ENCODE results near the gene PPP1R14B. TPM values are rescaled to one million over a fixed set of nuclear protein-coding genes. Genes with fewer than 3 reads are reported as not detected.

The PPP1R14B gene
- polyA plus RNA-seq, 3 donors: 52.9 to 73.6 (median 68.0) TPM

DNA sequence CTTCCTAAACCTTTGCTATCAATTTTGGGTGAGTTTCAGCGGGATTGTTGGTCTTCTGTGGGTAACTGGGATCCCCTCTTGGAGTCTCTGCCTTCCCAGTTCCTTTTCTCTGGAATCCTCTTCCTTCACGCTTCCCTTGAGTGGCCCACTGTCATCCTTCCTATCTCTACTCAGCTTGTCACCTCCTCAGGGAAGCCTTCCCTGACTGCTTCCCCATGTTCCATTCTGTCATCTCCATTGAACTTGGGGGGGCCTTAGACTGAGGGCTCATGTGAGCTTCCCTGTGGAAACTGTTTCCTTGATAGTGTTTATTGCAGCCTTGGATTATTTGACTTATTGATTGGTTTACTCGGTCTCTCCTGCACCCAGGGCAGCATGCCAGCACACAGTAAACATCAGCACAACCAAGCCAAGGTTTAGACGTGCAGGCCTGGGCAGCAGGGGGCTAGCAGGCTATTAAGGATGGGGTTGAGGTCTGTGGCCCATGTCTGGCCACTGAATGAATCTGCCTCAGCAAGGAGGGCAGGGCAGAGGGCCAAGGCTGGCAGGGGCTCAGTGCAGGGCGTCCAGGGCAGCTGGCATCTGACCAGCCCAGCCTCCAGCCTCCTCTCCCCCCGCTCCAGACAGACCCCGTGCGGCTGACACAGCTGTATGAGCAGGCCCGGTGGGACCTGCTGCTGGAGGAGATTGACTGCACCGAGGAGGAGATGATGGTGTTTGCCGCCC lies 28.0 kb downstream of the PPP1R14B start:
- no peak for DNase-seq (ENCODE audit: low read depth in 3 of 3, low spot score in 2 of 3)

DNA sequence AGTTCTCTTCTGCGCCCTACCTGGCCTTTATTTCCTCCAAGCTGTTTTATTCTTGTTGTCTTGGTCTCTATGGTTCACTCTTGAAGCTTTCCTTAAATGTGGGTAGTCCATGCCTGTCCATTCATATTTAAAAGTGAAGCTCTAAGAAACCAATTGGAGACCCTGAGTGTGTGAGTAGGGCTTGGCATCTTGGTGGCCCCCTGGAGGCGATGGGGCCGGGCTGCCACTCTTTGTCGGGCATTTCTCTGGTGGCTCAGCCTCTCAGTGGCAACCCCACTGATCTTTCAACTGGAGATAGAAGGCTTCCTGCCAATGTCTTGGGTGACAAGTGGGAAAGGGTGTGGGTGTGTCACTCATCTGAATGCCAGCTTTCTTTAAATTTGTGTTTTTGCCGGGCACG lies 29.9 kb downstream of the PPP1R14B start:
- no peak for DNase-seq (ENCODE audit: low read depth in 3 of 3, low spot score in 2 of 3)

DNA sequence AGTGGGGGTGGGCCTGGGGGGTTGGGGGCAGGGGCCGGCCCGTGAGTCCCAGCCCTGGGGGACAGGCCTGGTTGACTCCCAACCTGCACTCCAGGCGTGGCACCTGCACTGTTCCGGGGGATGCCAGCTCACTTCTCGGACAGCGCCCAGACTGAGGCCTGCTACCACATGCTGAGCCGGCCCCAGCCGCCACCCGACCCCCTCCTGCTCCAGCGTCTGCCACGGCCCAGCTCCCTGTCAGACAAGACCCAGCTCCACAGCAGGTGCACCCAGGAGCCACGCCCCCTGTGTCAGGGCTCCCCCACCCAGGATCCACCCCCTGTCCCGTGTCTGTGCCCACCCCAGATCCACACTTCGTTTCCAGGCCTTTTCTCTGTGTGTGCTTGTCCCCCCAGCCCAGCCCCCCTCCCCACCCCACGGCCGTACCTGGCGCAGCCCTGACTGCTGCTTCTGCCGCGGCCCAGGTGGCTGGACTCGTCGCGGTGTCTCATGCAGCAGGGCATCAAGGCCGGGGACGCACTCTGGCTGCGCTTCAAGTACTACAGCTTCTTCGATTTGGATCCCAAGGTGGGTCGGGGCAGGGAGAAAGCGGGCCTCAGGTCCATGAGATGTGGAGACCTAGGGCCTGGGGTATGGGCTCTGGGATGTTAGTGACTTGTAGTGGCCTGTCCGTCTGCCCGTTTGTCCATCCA lies 35.4 kb downstream of the PPP1R14B start:
- no peak for DNase-seq (ENCODE audit: low read depth in 3 of 3, low spot score in 2 of 3)

DNA sequence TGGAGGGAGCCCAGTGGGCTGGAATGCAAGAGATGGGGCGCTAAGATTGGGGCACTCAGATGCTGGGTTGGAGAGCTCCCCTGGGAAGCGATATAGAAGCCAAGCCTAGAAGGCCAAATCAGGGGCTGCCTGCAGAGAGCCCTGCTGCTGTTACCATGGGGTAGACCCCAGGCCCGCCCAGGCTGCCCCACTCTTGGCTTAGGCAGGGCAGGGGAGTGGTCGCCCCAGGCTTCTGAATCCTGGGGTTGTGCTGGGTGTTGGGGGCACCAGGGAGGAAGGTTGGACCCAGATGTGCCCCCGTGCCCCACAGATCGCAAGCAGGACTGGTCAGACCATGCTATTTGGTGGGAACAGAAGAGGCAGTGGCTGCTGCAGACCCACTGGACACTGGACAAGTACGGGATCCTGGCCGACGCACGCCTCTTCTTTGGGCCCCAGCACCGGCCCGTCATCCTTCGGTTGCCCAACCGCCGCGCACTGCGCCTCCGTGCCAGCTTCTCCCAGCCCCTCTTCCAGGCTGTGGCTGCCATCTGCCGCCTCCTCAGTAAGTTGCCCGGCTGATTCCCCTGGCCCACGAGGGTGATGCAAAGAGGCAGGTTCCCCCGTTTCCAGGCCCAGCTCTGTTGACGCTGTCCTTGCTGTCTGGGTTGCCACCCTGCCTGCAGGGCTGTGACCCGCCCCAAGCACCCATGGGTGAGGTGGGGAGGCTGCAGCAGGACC lies 36.3 kb downstream of the PPP1R14B start:
- no peak for DNase-seq (ENCODE audit: low read depth in 3 of 3, low spot score in 2 of 3)

DNA sequence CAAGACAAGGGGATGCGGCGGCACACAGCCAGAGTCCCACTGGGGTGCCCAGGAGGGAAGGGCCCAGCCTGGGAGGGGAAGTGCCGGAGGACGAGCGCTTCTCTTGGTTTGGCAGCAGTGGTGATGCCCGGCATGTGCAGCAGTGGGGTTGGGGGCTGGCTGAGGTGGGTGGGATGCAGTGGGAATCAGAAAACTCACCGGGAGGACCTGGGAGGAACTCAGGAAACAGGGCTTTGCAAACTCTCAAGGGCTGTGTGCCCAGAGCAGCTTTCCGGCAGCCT lies 37.2 kb downstream of the PPP1R14B start:
- no peak for DNase-seq (ENCODE audit: low read depth in 3 of 3, low spot score in 2 of 3)

DNA sequence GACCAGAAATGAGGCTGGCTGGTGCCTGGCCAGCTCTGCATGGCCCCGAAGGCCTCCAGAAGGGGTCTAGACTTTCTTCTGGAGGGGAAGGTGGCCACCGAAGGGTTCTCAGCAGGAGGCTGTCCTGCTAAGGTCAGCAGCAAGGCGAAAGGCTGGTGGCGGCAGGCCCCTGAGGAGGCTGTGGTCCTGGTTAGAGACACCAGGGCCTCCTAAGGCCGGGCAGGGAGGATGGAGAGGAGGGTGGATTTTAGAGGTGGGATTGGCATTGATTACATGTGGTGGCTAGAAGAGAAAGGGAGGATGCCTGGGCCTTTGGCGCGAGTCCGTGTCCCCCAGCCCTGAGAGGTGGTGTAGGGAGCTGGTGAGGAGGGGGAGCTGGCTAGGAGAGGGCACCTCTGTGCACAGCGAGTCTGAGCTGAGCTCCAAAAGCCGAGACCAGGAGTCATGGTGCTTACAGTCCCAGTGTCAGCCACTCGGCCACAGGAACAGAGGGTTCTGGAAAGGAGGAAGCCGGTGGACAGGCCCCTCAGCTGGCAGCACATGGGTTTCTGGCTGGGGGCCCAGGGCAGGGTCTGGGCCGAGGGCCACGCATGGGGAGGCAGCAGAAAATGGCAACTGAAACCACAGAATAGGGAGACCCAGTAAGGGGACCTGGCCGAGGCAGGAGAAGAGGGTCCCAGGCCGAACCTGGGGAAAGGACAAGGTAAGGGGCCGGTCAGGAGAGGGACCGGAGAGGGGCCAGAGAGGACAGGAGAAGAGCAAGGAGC lies 37.8 kb downstream of the PPP1R14B start:
- no peak for DNase-seq (ENCODE audit: low read depth in 3 of 3, low spot score in 2 of 3)

DNA sequence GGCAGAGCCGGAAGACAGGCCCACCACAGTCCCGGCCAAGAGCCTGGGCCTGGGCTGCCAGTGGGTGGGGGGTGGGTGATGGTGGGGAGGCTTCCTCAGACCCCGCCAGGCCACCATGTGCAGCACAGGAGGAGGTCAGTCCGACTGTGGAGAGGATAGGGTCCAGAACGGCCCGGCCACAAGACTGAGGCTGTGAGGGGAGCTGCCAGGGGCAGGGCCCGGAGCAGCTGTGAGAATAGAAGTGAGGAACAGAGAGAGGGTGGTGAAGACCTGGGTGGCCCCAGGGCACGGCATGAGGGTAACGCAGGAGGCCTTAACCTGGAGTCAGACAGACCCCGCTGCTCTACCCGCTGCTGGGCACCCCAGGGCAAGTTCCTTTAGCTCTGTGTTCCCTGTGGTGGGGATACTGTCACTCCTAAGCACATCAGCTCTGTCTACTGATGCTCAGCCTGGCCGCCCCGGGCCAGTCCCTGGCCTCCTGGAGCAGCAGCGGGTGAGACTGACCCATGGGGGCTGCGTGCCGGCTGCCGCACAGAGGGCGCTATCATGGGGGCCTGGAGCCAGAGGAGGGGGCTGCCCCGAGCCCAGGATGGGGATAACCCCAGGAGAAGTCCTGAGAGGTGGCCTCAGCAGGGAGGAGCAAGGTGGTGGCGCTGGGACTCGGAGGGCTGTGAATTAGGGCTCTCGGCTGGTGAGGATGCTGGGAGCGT lies 38.5 kb downstream of the PPP1R14B start:
- DNase-seq (ENCODE audit: low read depth in 3 of 3, low spot score in 2 of 3): no peak

DNA sequence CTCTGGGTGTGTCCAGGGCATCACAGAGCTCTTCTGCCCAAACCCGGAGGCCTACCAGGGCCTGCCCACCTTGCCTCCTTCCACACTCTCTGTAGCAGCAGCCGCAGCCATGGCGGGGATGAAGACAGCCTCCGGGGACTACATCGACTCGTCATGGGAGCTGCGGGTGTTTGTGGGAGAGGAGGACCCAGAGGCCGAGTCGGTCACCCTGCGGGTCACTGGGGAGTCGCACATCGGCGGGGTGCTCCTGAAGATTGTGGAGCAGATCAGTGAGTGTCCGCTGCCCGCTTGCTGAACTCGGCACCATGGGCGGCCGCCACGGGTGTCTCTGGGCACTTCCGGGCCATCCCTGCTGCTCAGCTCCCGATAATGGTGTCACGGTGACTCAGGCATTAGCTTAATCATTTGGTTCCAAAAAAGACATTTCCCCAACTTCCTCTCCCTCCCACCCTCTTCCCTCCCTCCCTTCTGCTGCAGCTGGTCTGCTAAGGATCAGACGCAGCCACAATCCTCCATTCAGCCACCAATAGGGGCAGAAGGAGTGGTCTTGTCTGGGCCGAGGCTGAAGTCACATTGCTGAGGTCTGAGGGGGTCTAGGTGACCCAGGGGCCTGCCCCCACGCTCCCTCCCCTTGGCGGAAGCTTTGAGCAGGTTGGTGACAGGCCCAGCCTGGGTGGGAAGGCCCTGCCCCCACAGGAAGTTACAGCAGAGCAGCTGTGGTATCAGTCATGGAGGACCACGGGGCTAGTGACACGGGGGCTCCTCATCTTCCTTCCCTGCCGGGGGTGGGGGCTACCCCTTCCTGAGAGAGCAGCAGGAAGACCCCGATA lies 39.3 kb downstream of the PPP1R14B start:
- DNase-seq (ENCODE audit: low read depth in 3 of 3, low spot score in 2 of 3): no peak

DNA sequence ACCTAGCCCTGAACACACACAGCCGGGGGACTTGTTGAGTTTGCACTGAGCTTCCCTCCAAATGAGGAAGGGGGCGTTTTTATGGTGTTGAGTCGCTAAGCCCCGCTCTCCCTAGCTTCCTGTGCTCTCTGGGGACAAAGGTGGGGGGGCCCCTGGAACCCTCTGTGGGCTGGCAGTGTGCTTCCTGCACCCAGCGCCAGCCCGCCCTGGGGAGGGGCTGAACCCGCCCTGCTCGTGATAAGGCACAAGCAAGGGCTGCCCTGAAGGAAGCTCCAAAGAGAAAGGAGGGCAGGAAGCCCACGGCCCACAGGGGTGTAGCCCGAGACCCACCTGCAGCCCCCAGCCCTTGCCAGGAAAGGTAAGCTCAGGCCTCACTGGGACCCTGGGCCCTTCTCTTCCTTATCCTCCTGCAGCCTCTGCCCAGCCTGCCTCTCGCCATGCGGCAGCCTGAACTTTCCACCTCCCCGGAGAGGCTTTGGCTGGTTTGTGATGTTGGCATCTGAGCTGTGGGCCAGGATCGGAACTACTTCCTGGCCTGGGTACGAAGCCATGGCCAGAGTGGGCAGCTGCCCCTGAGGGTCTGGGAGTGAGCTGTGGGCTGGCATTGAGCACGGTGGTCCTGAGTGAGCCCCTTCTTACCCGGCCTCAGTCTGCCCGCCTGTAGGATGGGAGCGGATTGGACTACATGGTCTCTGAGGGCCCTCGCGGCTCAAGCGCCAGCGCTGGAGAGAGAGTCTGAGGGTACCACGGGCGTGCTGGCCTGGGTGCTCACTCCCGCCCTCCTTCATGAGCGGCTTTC lies 40.1 kb downstream of the PPP1R14B start, which contains the start of gene FERMT3:
Gene FERMT3 (plus strand): TSS at position 265 of the 799 bp plus-strand sequence. CDS start 644 bp downstream, outside the sequence.
- no peak for DNase-seq (ENCODE audit: low read depth in 3 of 3, low spot score in 2 of 3)

DNA sequence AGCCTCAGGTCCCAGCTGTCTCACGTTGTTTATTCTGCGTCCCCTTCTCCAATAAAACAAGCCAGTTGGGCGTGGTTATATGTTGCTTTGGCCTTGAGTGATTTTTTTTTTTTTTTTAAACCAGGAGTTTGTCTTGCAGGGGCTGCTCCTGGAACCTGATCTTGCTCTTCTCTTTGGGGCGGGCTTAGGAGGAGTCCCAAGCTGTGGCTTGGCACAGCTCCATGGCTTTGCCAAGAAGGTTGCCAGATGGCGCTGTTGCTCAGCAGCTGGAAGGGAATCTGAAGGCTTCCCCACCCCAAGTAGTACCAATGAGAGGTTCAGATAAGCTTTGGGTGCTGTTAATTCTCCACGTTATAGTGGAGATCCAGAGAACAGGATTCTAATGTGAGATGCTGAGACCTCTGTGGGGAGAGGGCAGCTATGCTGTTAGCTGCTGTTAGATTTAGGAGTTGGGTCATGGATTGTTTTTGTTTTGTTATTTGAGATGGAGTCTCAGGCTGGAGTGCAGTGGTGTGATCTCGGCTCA lies 42.2 kb downstream of the PPP1R14B start:
- peak in 2 of 3 donors; percentile 76 for DNase-seq (ENCODE audit: low read depth in 3 of 3, low spot score in 2 of 3)

DNA sequence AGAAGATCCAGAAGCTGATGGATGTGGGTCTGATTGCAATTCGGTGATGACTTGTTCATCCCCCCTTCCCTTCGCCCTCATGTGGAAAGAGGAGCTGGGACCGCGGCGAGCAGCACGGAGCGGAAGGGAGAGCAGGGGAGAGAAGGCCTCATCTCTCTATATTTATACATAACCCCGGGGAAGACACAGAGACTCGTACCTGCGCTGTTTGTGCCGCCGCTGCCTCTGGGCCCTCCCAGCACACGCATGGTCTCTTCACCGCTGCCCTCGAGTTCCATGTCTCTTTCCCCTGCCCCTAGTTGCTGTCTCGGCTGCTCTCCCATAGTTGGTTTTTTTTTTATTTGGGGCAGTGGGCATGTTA lies 42.7 kb downstream of the PPP1R14B start:
- no peak for DNase-seq (ENCODE audit: low read depth in 3 of 3, low spot score in 2 of 3)

DNA sequence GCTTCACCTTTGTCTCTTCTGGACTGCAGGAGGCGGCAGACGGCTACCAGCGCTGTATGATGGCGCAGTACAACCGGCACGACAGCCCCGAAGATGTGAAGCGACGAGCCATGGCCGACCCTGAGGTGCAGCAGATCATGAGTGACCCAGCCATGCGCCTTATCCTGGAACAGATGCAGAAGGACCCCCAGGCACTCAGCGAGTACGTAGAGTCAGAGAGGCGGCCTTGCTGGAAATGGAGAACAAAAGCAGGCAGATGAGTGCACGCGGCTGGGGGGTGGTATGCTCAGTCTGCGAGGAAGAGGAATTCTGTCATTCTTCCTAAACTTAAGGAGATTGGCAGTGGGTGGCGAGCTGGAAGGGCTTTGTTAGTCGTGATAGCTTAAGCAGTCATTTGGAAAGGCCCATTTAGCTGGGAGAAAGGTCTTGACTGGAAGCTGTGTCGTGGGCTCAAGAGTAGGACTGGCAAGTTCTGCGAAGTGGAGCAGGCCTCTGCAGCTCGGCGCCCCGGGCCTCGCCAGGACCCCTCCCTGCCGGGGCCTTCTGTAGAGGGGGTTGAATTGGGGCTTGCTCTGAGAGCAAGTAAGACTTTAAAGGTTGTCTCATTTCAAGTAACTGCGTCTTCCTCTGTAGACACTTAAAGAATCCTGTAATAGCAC lies 43.2 kb downstream of the PPP1R14B start:
- no peak for DNase-seq (ENCODE audit: low read depth in 3 of 3, low spot score in 2 of 3)

DNA sequence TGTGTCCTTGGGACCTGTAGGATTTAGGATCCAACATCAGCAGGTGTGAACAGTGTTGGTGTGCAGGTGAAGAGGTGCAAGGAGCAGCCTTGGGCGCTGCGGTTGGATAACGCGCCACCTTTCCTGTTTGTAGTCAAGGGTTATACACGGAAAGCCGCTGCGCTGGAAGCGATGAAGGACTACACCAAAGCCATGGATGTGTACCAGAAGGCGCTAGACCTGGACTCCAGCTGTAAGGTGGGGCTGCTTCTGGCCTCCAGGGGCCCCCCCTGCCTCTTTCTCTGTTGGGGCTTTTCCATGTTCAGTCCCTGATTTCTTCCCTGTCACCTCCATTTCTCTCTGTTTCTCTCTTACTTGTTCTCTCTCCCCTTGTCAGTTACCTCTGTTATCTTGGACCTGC lies 43.8 kb downstream of the PPP1R14B start:
- no peak for DNase-seq (ENCODE audit: low read depth in 3 of 3, low spot score in 2 of 3)

DNA sequence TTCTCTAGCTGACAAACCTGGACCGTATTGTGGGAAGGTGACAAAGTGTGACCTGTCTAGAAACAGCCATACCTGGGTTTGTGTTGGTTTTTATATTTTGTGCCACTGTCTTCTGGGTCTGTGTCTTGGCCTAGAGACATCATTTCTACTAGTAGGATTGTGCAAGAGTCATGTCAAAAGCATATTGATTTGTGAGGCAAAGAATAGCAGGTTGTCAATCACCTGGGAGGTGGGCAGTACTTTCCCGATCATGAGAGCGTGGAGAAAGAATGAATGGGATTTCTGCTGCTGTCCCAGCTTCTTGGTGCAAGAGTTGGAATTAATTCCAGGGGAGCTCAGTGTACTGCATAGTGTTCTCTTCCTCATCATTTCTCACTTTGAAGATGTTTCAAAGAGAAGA lies 45.2 kb downstream of the PPP1R14B start:
- no peak for DNase-seq (ENCODE audit: low read depth in 3 of 3, low spot score in 2 of 3)

DNA sequence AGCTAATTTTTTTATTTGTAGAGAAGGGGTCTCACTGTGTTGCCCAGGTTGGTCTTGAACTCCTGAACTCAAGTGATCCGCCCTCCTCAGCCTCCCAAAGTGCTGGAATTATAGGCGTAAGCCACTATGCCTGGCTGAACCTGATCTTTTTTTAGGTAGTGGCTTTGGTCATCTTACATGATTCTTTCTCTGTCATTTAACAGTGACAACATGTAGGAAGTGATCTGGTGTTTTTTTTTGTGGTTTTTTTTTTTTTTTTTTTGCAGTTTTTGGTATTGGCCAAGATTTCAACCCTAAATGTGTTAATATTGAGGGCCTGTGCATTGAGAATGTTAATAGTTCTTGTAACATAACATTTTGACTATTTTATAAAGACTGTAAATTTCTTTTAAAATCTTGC lies 48.2 kb downstream of the PPP1R14B start:
- DNase-seq (ENCODE audit: low read depth in 3 of 3, low spot score in 2 of 3): no peak

DNA sequence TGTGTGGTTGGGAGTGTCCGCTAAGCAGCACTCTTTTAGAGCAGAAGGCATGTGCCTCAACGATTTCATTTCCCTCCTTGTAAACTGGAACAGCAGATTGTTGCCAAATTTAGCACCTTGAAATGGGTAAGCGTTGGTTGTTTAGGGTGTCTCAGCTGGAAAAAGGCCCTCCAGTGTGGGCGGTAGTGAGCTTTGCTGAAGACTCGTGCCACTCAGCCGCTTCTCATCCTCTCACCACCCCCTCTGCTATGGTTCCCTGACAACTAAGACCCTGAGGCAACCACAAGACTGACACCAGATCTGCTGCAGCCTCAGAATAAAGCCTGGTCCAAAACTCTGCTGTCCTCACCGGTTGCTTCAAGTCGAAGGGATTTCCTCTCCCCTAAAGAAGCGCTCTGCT lies 50.1 kb downstream of the PPP1R14B start:
- DNase-seq (ENCODE audit: low read depth in 3 of 3, low spot score in 2 of 3): no peak

Data from right renal cortex interstitium (tissue), 3 donors.